ENCODE data around the gene PPP1CA.
"Not testable (repeated sequence)": the region's sequence is repeated elsewhere in the genome, so short reads cannot be mapped to it uniquely, and the experiment has no call there.

PPP1CA gene

GRCh38 chr11:67435031-67435726 lies 33.5 kb upstream of the PPP1CA start:
- in situ Hi-C loops (cut with MboI; ENCODE audit: low sequenced_read_pairs): no loop called here

GRCh38 chr11:67434395-67434881 lies 32.8 kb upstream of the PPP1CA start:
- in situ Hi-C loops (cut with MboI; ENCODE audit: low sequenced_read_pairs): no loop called here

GRCh38 chr11:67433536-67434394 lies 32.1 kb upstream of the PPP1CA start:
- in situ Hi-C loops (cut with MboI; ENCODE audit: low sequenced_read_pairs): no loop called here

- in situ Hi-C loops (cut with MboI; ENCODE audit: low sequenced_read_pairs): no loop called here
These were observed 31.1 kb upstream of the PPP1CA start for GRCh38 chr11:67432655-67433349.

- in situ Hi-C loops (cut with MboI; ENCODE audit: low sequenced_read_pairs): no loop called here
These were observed 29.9 kb upstream of the PPP1CA start for GRCh38 chr11:67431346-67432249.

- in situ Hi-C loops (cut with MboI; ENCODE audit: low sequenced_read_pairs): no loop called here
These were observed 28.1 kb upstream of the PPP1CA start for GRCh38 chr11:67429722-67430121.

GRCh38 chr11:67429038-67429668 lies 27.5 kb upstream of the PPP1CA start:
- in situ Hi-C loops (cut with MboI; ENCODE audit: low sequenced_read_pairs): no loop called here

- in situ Hi-C loops (cut with MboI; ENCODE audit: low sequenced_read_pairs): no loop called here
These were observed 26.7 kb upstream of the PPP1CA start, which contains the start of gene RPS6KB2 for GRCh38 chr11:67428052-67429001. TSS of gene RPS6KB2 (plus strand) at chr11:67428494. CDS start at chr11:67428546, 52 bp downstream.

GRCh38 chr11:67427364-67427859 lies 25.8 kb upstream of the PPP1CA start:
- in situ Hi-C loops (cut with MboI; ENCODE audit: low sequenced_read_pairs): not testable (repeated sequence)

- in situ Hi-C loops (cut with MboI; ENCODE audit: low sequenced_read_pairs): no loop called here
These were observed 22.4 kb upstream of the PPP1CA start for GRCh38 chr11:67423891-67424613.

GRCh38 chr11:67423466-67423865 lies 21.8 kb upstream of the PPP1CA start:
- in situ Hi-C loops (cut with MboI; ENCODE audit: low sequenced_read_pairs): no loop called here

GRCh38 chr11:67422891-67423290 lies 21.2 kb upstream of the PPP1CA start:
- in situ Hi-C loops (cut with MboI; ENCODE audit: low sequenced_read_pairs): no loop called here

- in situ Hi-C loops (cut with MboI; ENCODE audit: low sequenced_read_pairs): no loop called here
These were observed 19.9 kb upstream of the PPP1CA start for GRCh38 chr11:67421430-67422031.

GRCh38 chr11:67420646-67421429 lies 19.2 kb upstream of the PPP1CA start:
- in situ Hi-C loops (cut with MboI; ENCODE audit: low sequenced_read_pairs): no loop called here

- in situ Hi-C loops (cut with MboI; ENCODE audit: low sequenced_read_pairs): no loop called here
These were observed 18.5 kb upstream of the PPP1CA start for GRCh38 chr11:67420147-67420645.

GRCh38 chr11:67419325-67420049 lies 17.8 kb upstream of the PPP1CA start:
- in situ Hi-C loops (cut with MboI; ENCODE audit: low sequenced_read_pairs): no loop called here

Data from HL-60/S4 (cell line).